Psoas muscle (tissue), 8 donors: ENCODE results near the gene DNAJC30. TPM values are rescaled to one million over a fixed set of nuclear protein-coding genes. Genes with fewer than 3 reads are reported as not detected.
"Not testable (repeated sequence)": the region's sequence is repeated elsewhere in the genome, so short reads cannot be mapped to it uniquely, and the experiment has no call there.

Source experiments
- ATAC-seq, 4 donors: fragments of 200-7000 bp; cut with Tn5 transposase; one replicate each; pipeline ENCODE4 v1.9.1; 2020; ENCODE audit warnings: moderate library complexity in 3 of 4, mild to moderate bottlenecking in 2 of 4
- DNase-seq, 2 donors: peaks; one replicate each; pipeline ENCODE4 v3.0.0-alpha.2; 2020
- H3K27ac ChIP-seq: fragments of 200-600 bp; one replicate; pipeline ENCODE4 v1.8.0; 2022
- H3K27me3 ChIP-seq, 3 donors: fragments of 200-600 bp in 1 of 3; one replicate each; pipeline versions ENCODE4 v1.6.1 to v1.8.0; 2013 to 2022; ENCODE audit warnings: low read length in 2 of 3, mild to moderate bottlenecking in 2 of 3, moderate library complexity in 1 of 3; ENCODE audit not compliant: insufficient read depth in 3 of 3
- H3K36me3 ChIP-seq, 2 donors: fragments of 200-600 bp in 1 of 2; one replicate each; pipeline versions ENCODE4 v1.6.1 to v1.8.0; 2013 to 2022; ENCODE audit warnings: low read depth in 1 of 2, mild to moderate bottlenecking in 1 of 2, moderate library complexity in 1 of 2; ENCODE audit not compliant: insufficient read depth in 1 of 2
- H3K4me1 ChIP-seq: fragments of 200-600 bp; one replicate; pipeline ENCODE4 v1.8.0; 2022
- H3K4me3 ChIP-seq: fragments of 200-600 bp; one replicate; pipeline ENCODE4 v1.8.0; 2022; ENCODE audit warnings: mild to moderate bottlenecking
- H3K9me3 ChIP-seq: fragments of 200-600 bp; one replicate; pipeline ENCODE4 v1.8.0; 2022
- CTCF ChIP-seq: fragments of 200-600 bp; IDR thresholded peaks from one replicate; pipeline ENCODE4 v1.8.0; 2022; ENCODE audit warnings: antibody characterized with exemption
- WGBS, 3 donors: extraction: QIAGEN DNeasy Blood & Tissue Kit; methylation state at CpG; one replicate each; pipeline versions ENCODE4 v1.1.6 to v1.1.7; 2013; 5-methylcytosine and 5-hydroxymethylcytosine counted together
- intact Hi-C, 2 donors: fragments of 100-400 bp; cut with DNase I; formaldehyde crosslinking; loops; one replicate each; pipeline versions ENCODE4 v1.11.0 to v1.14.2; 2022
- polyA plus RNA-seq, 3 donors: library from polyadenylated mRNA; stranded (reverse); fragments of 200-250 nt; gene quantifications; one replicate each; pipeline ENCODE4 v1.2.3, GENCODE V29; 2013
- total RNA-seq, 4 donors: library from RNA; stranded (reverse); fragmentation: NEBNext Ultra II Directional in 2 of 4; extraction: Animal tissue kit (Norgen Biotek cat#: 25700) in 2 of 4; gene quantifications; one replicate each; pipeline versions ENCODE4 v1.2.1 to v1.2.4, GENCODE V29; 2021 to 2023
- donor health status: healthy with polysubstance abuse.
- donor health status: DM: no; HTN: no; CAD: no; lungs with moderate emphysema.
- donor health status: Bipolar disorder and iron deficiency.
- donor health status: healthy.
- donor health status: DM: yes; HTN: yes; CAD: no.
- donor health status: DM: no; HTN: no; CAD: no.
- donor health status: DM: no; HTN: no; CAD: no.
- donor health status: DM: yes; HTN: yes; CAD: no.

The DNAJC30 gene
- total and polyA plus RNA-seq, 7 donors, result 4.3 to 13.9 (median 8.9) TPM

- Histone ChIP-seq H3K27ac (no peak overlapping the region), H3K4me1 (no peaks in the 10 kb centered on the region), H3K36me3 (no peaks in the 10 kb centered on the region), H3K27me3 (no peaks in the 10 kb centered on the region), H3K9me3 (no peaks in the 10 kb centered on the region), H3K4me3 (peak overlapping the region; percentile 68)
- ATAC-seq (no peak), DNase-seq (peak; percentile 27 to 40)
- intact Hi-C loops, result loop anchor here in 1 of 2 donors (5.0 kb wide), 1 partner anchor 61 kb away; no protein-coding TSS in a partner anchor
- WGBS, 3 donors, result 2 to 6% (median 4%) methylated on average over 29 to 52 of the region's 52 CpGs
- TF ChIP-seq CTCF, result no peak
Measured at GRCh38 chr7:73668103-73668885, 15.0 kb downstream of the DNAJC30 start.

GRCh38 chr7:73667344-73668102, 15.7 kb downstream of the DNAJC30 start, which contains the start of gene VPS37D:
VPS37D (plus strand) TSS chr7:73667831; CDS start chr7:73667959, 128 bp downstream.
- peak; percentile 91 to 94 for DNase-seq
- WGBS, 3 donors, result 2 to 5% (median 3%) methylated on average over 37 to 79 of the region's 79 CpGs

GRCh38 chr7:73663033-73663432, 20.2 kb downstream of the DNAJC30 start:
- no peak for TF ChIP-seq CTCF
- intact Hi-C loops, result no loop called here
- Histone ChIP-seq H3K4me3 (no peak overlapping the region), H3K27me3 (no peaks in the 10 kb centered on the region), H3K27ac (no peak overlapping the region), H3K36me3 (no peaks in the 10 kb centered on the region), H3K4me1 (no peaks in the 10 kb centered on the region), H3K9me3 (no peaks in the 10 kb centered on the region)
- no peak for DNase-seq
- ATAC-seq, result no peak

More at GRCh38 chr7:73667344-73668102, 15.7 kb downstream of the DNAJC30 start, which contains the start of gene VPS37D:
- Histone ChIP-seq H3K36me3 (no peaks in the 10 kb centered on the region), H3K4me3 (peak within 1 kb of the TSS; percentile 68), H3K9me3 (no peaks in the 10 kb centered on the region), H3K4me1 (no peaks in the 10 kb centered on the region), H3K27me3 (no peaks in the 10 kb centered on the region), H3K27ac (no peak within 1 kb of the TSS)
- intact Hi-C loops, result loop anchor here (2.0 to 5.0 kb wide), 3 partner anchors 53 to 61 kb away; no protein-coding TSS in a partner anchor
- peak; percentile 87 for TF ChIP-seq CTCF
- peak; percentile 95 to 99 (median 96) for ATAC-seq

GRCh38 chr7:73660594-73660993, 22.7 kb downstream of the DNAJC30 start:
- H3K27me3 ChIP-seq, H3K4me1 ChIP-seq, H3K27ac ChIP-seq, intact Hi-C loops, ATAC-seq, H3K36me3 ChIP-seq, H3K9me3 ChIP-seq, H3K4me3 ChIP-seq, DNase-seq: not testable (repeated sequence)
- 56 to 72% (median 60%) methylated on average over 4 of the region's 4 CpGs for WGBS, 3 donors

GRCh38 chr7:73659983-73660382, 23.3 kb downstream of the DNAJC30 start:
- TF ChIP-seq CTCF, result no peak
- intact Hi-C loops, result no loop called here
- Histone ChIP-seq H3K4me1 (no peaks in the 10 kb centered on the region), H3K27me3 (no peaks in the 10 kb centered on the region), H3K36me3 (no peaks in the 10 kb centered on the region), H3K4me3 (no peak overlapping the region), H3K27ac (no peak overlapping the region), H3K9me3 (no peaks in the 10 kb centered on the region)
- ATAC-seq (no peak), DNase-seq (no peak)
- 47 to 58% (median 58%) methylated on average over 8 of the region's 8 CpGs for WGBS, 3 donors

- DNase-seq, ATAC-seq, H3K27ac ChIP-seq, H3K27me3 ChIP-seq, H3K4me3 ChIP-seq, H3K4me1 ChIP-seq, H3K9me3 ChIP-seq, H3K36me3 ChIP-seq, intact Hi-C loops: not testable (repeated sequence)
- WGBS, 3 donors, result 71 to 86% (median 83%) methylated on average over 4 of the region's 4 CpGs
Measured at GRCh38 chr7:73655309-73655708, 27.9 kb downstream of the DNAJC30 start.
